Stimulated activated CD8-positive, alpha-beta memory T cell treated with anti-CD3 and anti-CD28 coated beads, Interleukin-12 subunit alpha, Interleukin-12 subunit beta, amount 100 ng/mL, for 4 hours (primary cell): Measurements from ENCODE around the gene WDR83.
A peak's percentile ranks its signal among the peaks of the same experiment; 100 is the strongest.
"Not testable (repeated sequence)": the region's sequence is repeated elsewhere in the genome, so short reads cannot be mapped to it uniquely, and the experiment has no call there.

ENCODE experiments used
- DNase-seq: peaks from one replicate; pipeline ENCODE4 v3.0.0-alpha.2; 2020; ENCODE audit warnings: low read depth

WDR83 gene

GRCh38 chr19:12687496-12688196, 21.0 kb downstream of the WDR83 start, which contains the start of gene GNG14:
Gene GNG14 (plus strand): TSS chr19:12687998. CDS start chr19:12688049, 51 bp downstream.
- no peak for DNase-seq

GRCh38 chr19:12689012-12689411, 22.4 kb downstream of the WDR83 start:
- DNase-seq: no peak

- no peak for DNase-seq
These were observed 23.1 kb downstream of the WDR83 start for GRCh38 chr19:12689581-12690216.

DNA sequence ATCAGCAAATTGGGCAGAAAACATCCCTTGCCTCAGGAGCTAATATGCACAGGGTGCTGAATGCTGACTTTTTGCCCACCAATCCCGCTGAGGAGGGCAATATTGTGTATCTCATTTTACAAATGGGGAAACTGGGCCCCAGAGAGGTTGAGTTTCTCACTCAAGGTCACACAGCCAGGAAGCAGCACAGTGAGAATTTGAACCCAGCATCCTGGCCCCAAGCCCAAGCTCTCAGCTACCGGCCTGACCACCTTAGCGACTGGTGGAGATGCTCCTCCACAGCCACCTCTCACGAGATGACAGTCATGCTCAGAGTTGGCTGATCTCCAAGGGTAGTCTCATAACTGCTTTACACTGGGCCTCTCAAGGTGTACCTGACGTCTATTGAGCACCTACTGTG, 26.4 kb downstream of the WDR83 start:
- no peak for DNase-seq

- DNase-seq: no peak
These were observed 28.0 kb downstream of the WDR83 start for GRCh38 chr19:12694641-12695040.

DNA sequence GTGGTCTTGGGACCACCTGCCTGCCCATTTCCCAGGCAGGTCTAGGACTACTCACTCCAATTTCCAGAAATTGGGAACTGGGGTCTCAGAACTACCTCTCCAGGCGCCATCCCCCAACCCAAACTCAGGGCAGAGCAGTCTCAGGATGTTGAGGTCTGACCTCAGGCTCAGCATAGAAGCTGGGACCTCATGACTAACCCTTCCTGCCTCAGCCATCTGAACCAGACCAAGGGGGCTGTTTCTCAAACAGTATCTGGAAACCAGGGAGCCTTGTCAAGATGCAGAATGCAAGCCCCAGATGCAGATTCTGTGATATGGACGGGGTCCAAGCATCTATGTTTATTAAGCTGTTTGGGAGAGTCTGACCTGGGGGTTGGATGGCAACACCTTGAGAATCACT, 28.5 kb downstream of the WDR83 start:
- no peak for DNase-seq

GRCh38 chr19:12695514-12695913, 28.9 kb downstream of the WDR83 start:
- no peak for DNase-seq

DNA sequence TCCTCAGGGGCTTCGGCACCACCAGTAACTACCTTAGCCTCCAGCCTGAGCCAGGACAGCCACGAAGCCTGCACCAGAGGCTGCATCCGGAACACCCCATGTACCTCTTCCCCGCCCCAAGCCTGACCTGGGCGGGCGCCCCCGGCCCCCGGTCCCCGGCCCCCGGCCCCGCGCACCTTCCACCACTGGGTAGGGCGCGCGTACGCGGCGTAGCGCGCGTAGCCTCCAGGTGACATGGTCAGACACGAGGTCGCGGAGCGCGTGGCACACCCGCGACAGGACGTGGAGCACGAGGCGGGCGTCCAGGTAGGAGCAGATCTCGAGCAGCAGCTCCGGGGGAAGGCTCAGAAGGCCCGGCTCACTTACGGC, 29.4 kb downstream of the WDR83 start:
- DNase-seq: no peak

DNA sequence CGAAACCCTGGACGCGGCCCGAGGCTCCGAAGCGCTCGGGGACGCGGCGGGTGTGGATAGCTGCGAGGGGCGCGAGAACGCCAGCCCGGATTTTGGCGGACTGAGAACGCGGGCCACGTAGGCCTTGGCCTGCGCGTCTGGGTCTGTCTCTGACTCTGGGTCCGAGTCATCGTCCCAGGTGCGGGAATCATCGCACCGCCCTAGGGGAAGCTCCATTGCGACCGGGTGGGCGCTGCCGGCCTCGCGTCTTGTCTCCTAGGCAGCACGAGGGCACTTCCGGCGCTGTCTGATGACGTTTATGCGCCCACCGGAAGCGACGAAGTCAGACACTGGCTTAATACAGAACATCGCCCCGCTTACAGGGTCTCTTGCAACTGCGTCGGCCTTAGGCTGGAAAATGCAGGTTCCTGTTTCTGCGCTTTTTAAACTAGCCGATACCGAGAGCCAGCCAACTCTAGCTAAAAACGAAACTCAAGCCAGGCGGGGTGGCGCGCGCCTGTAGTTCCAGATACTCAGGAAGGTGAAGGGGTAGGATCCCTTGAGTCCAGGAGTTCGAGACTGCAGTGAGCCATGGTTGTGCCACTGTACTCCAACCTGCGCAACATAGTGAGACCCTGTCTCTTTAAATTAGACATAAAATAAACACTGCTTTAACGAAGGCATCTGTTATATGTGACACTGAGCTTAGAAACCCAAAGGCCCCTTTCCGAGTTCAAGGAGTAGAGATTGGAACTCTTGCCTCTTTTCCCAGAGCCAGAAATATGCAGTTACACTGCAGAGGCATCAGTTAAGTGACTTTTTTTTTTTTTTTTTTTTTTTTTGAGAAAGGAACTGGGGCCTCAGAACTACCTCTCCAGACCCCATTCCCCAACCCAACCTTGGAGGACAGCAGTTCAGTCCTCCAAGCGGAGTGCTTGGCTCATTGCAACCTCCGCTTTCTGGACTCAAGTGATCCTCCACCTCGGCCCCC, 30.0 kb downstream of the WDR83 start, which contains the start of gene FBXW9:
FBXW9 (minus strand) TSS at position 266 of the 970 bp plus-strand sequence; CDS start at position 216, 50 bp downstream.
- DNase-seq: peak; percentile 94

GRCh38 chr19:12697425-12697824, 30.8 kb downstream of the WDR83 start:
- DNase-seq: not testable (repeated sequence)

DNA sequence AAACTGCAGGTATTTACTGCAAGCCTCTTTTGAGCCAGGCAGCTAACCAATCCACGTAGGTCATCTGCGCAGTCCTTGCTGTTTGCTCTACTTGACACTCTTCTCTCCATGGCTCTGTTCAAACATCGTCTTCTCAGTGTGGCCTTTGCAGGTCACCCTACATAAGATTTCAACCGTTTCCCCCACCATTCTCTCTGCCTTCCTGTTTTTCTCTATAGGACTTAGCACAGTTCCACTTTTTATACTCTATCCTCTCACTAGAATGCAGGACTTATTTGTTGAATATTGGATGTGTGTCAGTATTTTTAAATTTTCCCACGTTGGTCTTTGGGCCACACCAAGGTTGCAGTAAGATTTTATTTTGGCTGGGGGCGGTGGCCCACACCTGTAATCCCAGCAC, 31.5 kb downstream of the WDR83 start:
- DNase-seq: no peak

- no peak for DNase-seq
These were observed 35.1 kb downstream of the WDR83 start for GRCh38 chr19:12701596-12702282.

GRCh38 chr19:12703046-12703445, 36.4 kb downstream of the WDR83 start:
- no peak for DNase-seq

DNA sequence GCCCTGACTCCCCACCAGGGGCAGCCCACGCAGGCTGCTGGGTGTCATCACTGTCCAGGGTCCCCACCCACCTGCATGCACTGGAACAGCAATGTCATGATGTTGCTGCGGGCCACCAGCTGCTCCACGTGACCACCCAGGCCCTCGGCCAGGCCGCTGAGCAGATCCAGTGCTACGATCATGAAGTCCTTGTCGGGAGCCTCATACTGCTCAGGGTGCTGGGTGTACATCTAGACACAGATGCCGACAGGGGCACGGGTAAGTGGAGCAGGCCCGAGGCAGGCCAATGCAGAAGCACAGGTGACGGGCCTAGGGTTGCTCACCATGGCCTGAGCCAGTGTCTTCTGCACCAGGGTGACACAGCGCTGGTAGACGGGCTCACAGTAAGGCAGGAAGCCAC, 38.6 kb downstream of the WDR83 start:
- DNase-seq: no peak

GRCh38 chr19:12705654-12706331, 39.2 kb downstream of the WDR83 start:
- no peak for DNase-seq

DNA sequence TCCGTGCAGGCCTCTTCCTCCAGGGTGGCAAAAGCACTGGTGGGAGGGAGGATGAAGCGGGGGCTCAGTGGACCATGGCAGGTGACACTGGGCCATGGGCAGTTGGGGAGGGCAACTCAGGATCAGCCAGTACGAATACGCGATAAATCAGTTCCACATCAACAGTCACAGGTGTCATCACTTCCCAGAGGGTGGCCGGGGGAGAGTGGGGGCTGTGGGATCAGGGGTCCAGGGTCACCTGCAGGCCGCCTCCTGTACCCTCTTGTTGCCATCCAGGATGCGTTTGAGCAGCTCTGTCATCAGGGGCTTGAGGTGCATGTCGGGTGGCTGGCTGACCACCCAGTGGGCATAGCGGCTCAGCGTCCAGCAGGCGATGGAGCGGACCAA, 39.7 kb downstream of the WDR83 start:
- DNase-seq: no peak

DNA sequence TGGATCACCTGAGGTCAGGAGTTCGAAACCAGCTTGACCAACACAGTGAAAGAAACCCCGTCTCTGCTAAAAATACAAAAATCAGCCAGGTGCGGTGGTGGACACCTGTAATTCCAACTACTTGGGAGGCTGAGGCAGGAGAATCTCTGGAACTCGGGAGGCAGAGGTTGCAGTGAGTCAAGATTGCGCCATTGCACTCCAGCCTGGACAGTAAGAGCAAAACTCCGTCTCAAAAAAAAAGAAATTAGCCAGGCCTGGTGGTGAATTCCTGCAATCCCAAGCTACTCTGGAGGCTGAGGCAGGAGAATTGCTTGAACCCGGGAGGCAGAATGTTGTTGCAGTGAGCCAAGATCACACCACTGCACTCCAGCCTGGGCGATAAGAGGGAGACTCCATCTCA, 42.0 kb downstream of the WDR83 start:
- no peak for DNase-seq

- no peak for DNase-seq
These were observed 44.6 kb downstream of the WDR83 start for GRCh38 chr19:12711187-12711586.

DNA sequence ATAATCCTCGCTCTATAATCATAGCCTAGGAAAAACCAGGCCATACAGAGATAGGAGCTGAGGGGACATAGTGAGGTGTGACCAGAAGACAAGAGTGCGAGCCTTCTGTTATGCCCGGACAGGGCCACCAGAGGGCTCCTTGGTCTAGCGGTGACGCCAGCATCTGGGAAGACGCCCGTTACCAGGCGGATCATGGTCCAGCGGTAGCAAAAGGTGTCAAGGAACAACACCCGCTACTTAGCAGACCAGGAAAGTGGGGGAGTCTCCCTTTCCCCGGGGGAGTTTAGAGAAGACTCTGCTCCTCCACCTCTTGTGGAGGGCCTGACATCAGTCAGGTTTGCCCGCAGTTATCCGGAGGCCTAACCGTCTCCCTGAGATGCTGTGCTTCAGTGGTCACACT, 45.5 kb downstream of the WDR83 start:
- DNase-seq: not testable (repeated sequence)

GRCh38 chr19:12713304-12713703, 46.7 kb downstream of the WDR83 start:
- DNase-seq: not testable (repeated sequence)

DNA sequence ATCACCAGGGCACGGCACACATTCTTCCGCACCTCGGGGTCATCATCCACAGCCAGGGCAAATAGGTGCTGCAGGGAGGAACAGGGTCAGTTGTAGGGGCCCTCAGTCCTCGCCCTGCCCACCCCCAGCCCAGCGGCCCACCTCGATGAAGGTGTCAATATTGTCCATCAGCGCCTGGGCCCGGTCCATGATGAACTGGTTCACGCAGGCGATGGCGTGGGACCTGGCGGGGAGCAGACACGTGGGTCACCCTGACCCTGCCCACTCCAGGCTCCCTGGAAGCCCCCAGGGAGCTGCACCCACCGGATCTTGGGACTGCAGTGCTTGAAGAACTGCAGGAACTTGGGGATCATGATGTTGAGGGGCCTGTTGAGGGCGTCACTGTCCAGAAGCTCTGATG, 48.5 kb downstream of the WDR83 start:
- no peak for DNase-seq
